Astrocyte of the cerebellum (primary cell): Measurements from ENCODE around the gene B9D1.

Source experiments
- DNase-seq: peaks from one replicate; pipeline ENCODE4 v3.0.0-alpha.2; 2011; ENCODE audit warnings: low read depth
- H3K4me3 ChIP-seq: 2 replicates; pipeline ENCODE4 v1.5.1; 2011; ENCODE audit warnings: mild to moderate bottlenecking, low read depth, low read length, moderate library complexity
- in situ Hi-C: cut with HindIII; loops from 2 replicates; pipeline ENCODE4 v1.10.0; 2017; ENCODE audit warnings: low sequenced_read_pairs
- TF ChIP-seq, protein P1 (sequence below): IDR thresholded peaks from 2 replicates; pipeline ENCODE4 v1.5.1; 2012; ENCODE audit warnings: low read length, low read depth, moderate library complexity, mild to moderate bottlenecking; ENCODE audit errors: missing control alignments

The B9D1 gene

DNA sequence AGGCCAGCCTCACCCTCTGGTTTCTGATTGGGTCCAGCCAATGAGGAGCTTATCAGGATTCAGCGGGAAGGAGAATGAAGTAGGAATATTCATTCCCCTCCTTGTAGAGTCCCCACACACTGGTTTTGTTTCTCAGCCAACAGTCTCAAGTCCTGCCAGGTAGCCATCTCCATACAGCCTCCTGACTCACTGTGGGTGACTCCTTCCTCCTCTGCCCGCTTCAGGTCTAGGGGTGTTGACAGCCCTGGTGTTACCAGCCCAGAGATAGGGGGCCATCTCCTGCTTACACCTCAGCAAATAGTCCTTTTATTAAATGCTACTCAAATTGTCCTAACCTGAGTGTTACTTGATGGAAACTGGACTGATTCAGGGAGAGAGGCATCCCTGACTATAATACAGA, 28.4 kb upstream of the B9D1 start:
- H3K4me3 ChIP-seq = no peak overlapping the region
- in situ Hi-C loops = no loop called here
- TF ChIP-seq, protein P1, sequence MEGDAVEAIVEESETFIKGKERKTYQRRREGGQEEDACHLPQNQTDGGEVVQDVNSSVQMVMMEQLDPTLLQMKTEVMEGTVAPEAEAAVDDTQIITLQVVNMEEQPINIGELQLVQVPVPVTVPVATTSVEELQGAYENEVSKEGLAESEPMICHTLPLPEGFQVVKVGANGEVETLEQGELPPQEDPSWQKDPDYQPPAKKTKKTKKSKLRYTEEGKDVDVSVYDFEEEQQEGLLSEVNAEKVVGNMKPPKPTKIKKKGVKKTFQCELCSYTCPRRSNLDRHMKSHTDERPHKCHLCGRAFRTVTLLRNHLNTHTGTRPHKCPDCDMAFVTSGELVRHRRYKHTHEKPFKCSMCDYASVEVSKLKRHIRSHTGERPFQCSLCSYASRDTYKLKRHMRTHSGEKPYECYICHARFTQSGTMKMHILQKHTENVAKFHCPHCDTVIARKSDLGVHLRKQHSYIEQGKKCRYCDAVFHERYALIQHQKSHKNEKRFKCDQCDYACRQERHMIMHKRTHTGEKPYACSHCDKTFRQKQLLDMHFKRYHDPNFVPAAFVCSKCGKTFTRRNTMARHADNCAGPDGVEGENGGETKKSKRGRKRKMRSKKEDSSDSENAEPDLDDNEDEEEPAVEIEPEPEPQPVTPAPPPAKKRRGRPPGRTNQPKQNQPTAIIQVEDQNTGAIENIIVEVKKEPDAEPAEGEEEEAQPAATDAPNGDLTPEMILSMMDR = no peak
- no peak for DNase-seq

DNA sequence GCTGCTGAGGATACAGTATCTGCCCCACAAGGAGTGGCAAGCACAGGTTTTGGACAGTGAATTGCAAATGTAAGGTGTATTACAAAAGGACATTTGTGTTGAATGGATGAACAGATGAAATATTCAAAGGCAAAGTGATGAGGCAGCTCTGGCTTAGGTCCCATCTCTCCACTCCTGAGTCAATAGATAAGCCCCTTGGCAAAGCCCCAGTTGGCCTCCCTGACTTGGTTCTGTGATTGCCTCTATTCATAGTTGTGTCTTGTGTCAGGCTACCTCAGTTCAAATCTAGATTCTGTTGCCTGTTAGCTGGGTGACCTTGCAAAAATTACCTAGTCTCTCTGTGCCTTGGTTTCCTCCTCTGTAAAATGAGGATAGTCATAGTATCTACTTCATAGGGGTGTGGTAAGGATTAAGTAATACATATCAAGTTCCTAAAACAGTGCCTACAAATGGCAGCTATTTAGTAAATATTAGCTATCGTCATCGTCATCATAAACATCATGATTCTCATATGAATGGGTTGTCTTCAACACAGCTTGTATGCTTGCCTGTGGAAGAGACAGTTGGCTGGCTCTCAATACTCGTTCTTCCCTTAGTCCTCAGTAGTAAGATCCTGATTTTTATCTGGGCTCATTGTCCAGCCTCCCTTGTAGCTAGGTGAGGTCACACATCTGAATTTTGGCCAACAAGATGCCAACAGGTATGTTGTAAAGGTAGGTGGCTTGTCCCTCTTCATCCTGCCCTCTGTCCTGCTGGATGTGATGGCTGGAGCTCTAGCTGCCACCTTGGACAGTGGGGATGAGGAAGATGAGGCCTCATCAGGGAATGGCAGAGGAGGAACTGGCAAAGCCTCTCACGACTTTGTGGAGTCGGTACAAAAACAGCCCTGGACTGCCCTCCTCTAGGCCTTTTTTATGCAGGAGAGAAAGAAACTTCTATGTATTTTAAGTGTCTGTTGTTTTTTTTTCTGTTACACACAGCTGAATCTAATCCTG, 26.6 kb upstream of the B9D1 start:
- in situ Hi-C loops = no loop called here
- DNase-seq = no peak
- no peak overlapping the region for H3K4me3 ChIP-seq
- TF ChIP-seq, protein P1 = no peak

DNA sequence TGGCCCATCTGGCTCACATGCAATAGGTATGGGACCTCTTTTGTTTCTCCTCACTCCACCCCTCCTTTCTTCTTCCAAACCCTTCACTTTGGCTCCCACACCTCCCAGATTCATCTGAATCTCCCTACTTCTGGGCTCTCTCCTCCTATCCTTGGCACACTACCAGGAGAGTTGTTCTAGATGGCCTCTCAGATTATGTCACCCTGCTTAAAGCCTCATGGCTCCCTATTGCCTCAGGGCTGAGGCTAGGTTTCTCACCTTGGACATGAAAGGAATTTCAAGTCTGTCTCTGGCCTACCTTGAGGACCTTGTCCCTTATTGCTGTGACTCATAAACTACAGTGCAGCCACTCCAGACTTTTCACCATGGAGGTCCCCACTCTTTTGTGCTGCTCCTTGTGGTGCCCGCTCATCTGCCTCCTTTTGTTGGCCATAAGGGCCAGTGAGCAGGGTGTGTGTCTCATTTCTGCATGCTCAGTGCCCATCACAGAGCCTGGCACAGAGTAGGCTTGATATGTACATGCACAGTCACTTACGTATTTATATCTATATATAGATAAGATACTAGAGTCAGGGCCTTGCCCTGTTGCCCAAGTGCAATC, 25.5 kb upstream of the B9D1 start:
- TF ChIP-seq, protein P1 = no peak
- DNase-seq = peak; percentile 64
- H3K4me3 ChIP-seq = no peak overlapping the region
- in situ Hi-C loops = no loop called here

DNA sequence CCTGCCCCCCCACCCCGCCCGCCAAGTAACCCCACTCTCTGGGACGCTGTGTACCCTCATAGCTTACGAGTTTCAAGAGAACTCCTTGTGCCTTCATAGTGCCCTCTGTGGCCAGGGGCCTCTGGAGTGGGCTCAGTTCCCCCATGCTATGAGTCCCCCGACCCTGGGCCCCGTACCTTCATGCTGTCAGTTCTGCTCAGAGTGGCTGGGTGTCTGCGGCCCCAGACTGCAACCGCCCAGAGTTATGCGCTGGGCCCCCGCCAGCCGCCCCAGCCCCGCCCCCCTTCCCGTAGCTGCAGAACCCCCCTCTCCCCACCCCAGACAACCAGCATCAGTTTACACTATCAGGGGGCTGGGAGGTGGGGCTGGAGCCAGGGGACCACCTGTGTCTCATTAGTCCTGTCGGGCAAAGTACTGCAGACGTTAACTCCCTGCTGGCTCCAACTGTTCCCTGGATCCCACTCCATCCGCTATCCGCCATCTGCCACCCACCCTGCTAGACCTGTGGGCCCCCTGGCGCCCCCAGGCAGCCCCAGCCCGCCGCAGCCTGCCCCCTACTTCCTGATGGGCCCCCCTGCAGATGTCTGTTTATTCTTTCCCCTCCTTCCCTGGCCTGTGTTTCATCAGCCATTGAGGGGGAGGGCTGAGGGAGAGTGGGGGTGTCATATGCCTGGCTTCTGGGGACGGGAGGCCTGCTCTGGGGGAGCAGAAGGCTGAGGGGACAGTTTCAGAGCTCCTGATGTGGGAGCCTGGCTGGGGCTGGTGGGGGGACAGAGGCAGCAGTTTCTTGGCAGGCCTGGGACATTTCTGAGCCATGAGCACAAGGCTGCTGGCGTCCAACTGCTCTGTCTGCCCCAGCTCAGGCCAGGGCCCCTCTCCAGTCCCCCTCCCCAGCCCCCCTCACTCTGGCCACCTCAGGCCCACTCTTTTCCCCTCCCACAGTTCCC, 24.7 kb upstream of the B9D1 start, which contains the start of gene MFAP4:
TSS of gene MFAP4 (minus strand) at position 217 of the 947 bp plus-strand sequence. CDS start at position 182, 35 bp downstream.
- in situ Hi-C loops = no loop called here
- peak within 1 kb of the TSS; percentile 51 for H3K4me3 ChIP-seq
- TF ChIP-seq, protein P1 = no peak
- DNase-seq = peak; percentile 83

DNA sequence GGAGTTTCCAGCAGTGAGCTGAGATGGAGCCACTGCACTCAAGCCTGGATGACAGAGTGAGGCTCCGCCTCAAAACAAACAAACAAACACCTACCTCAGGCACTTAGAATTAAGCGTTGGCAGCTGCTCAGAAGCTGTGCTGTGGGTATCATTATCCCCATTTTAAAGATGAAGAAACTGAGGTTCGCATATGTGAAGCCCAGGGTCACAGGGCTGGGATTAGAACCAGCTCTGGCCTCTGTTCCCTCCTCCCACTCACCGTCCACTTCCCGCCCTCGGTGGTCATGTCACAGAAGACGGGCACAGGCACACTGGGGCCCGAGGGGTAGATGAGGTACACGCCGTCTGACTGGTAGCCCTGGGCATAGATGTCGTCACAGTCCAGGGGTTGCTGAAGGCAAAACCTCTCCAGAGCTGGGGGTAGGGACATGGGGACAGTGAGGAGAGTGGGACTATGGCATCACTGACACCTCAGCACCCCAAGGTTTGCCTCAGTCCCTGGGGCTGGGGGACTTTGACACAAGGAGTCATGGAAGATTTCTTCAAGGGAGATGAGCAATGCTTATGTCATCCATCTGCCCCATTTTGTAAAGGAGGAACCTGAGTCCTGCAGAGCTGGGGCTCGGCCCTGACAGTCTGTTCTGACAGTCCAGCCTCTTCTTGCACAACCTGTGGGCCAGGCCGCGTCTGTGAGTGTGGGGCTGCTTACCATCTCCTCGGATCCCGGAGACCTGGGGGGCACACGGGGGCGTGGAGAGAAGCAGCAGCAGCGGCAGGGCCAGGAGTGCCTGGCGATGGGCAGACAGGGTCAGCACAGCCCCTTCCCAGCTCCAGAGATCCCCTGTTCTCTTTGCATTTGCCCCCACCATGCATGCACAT, 23.8 kb upstream of the B9D1 start:
- in situ Hi-C loops = no loop called here
- TF ChIP-seq, protein P1 = no peak

More for the DNA sequence above, 23.8 kb upstream of the B9D1 start:
- peak; percentile 26 for DNase-seq
- peak overlapping the region; percentile 51 for H3K4me3 ChIP-seq
